HepG2 (cell line): ENCODE measurements around the gene PRKG1. TPM values are rescaled to one million over a fixed set of nuclear protein-coding genes. Genes with fewer than 3 reads are reported as not detected.

Experiments used
- ATAC-seq: fragments of 200-7000 bp; cut with Tn5 transposase; 3 replicates; pipeline ENCODE4 v1.9.1; 2020; ENCODE audit warnings: mild to moderate bottlenecking, moderate library complexity
- BruUV-seq: library from RNA; stranded (reverse); fragments of 400-500 nt; replicated peaks from 2 replicates; lab custom pipeline; 2021; lab: Mats Ljungman, UMichigan
- CTCF ChIA-PET: fragments of 300-600 bp; formaldehyde crosslinking; extraction: SDS; loops from one replicate; lab custom pipeline; 2021; ENCODE audit warnings: low total read pairs, inconsistent platforms, low intra/inter-chr PET ratio; lab: Yijun Ruan, JAX
- POLR2A ChIA-PET: fragments of 350-600 bp; sonication (Branson Sonifier 250); formaldehyde crosslinking; loops from one replicate; lab custom pipeline; 2020; ENCODE audit warnings: antibody characterized with exemption, inconsistent platforms; lab: Yijun Ruan, JAX
- DNase-seq: peaks from one replicate; pipeline ENCODE4 v3.0.0-alpha.2; 2015; ENCODE audit warnings: low spot score
- FAIRE-seq: peaks from 3 replicates; lab custom pipeline; 2011; peaks lifted over from hg19 to GRCh38; lab: Jason Lieb, UNC
- H2AFZ ChIP-seq: one replicate; pipeline ENCODE4 v1.6.1; 2011; ENCODE audit warnings: low read length, inconsistent platforms
- H3K27ac ChIP-seq: fragments of 300-600 bp; 3 replicates; pipeline ENCODE4 v1.8.0; 2011; ENCODE audit warnings: mixed run types, mild to moderate bottlenecking, mixed read lengths, low read length, inconsistent platforms; ENCODE audit not compliant: insufficient read depth; ENCODE audit errors: extremely low read length
- H3K27me3 ChIP-seq, 2 experiments: fragments of 200-600 bp in 1 of 2; 2 replicates in 1 of 2; 3 replicates in 1 of 2; pipeline versions ENCODE4 v1.6.0 to v1.8.0; 2011; ENCODE audit warnings: low read length in 2 of 2, mild to moderate bottlenecking in 2 of 2, moderate library complexity in 2 of 2, inconsistent platforms in 1 of 2; ENCODE audit not compliant: insufficient read depth in 2 of 2, control insufficient read depth in 1 of 2
- H3K36me3 ChIP-seq, 2 experiments: fragments of 200-600 bp in 1 of 2; replicated peaks in 1 of 2; 2 replicates in 1 of 2; 3 replicates in 1 of 2; pipeline versions ENCODE4 v1.5.1 to v1.8.0; 2011; ENCODE audit warnings: low read length in 2 of 2, inconsistent platforms in 1 of 2; ENCODE audit not compliant: insufficient read depth in 2 of 2, control insufficient read depth in 1 of 2
- H3K4me1 ChIP-seq: 2 replicates; pipeline ENCODE4 v1.5.1; 2012; ENCODE audit warnings: low read length, inconsistent platforms; ENCODE audit not compliant: insufficient read depth
- H3K4me2 ChIP-seq: 2 replicates; pipeline ENCODE4 v1.6.0; 2011; ENCODE audit warnings: low read depth, low read length, inconsistent platforms
- H3K4me3 ChIP-seq, 3 experiments: fragments of 200-600 bp in 1 of 3; sonication (generic), shearing (Covaris generic) in 1 of 3; replicated peaks in 1 of 3; 2 replicates each; pipeline ENCODE4 v1.5.1; 2011 to 2016; ENCODE audit warnings: low read length in 3 of 3, inconsistent platforms in 2 of 3, low read depth in 2 of 3, mild to moderate bottlenecking in 2 of 3, control low read depth in 1 of 3, mixed read lengths in 1 of 3; ENCODE audit not compliant: insufficient read depth in 1 of 3
- H3K79me2 ChIP-seq: one replicate; pipeline ENCODE4 v1.6.1; 2011; ENCODE audit warnings: low read length, inconsistent platforms; ENCODE audit not compliant: insufficient read depth
- H3K9ac ChIP-seq: 2 replicates; pipeline ENCODE4 v1.6.0; 2011; ENCODE audit warnings: mild to moderate bottlenecking, low read depth, low read length, inconsistent platforms; ENCODE audit not compliant: insufficient read depth
- H3K9me3 ChIP-seq: 2 replicates; pipeline ENCODE4 v1.5.1; 2012; ENCODE audit warnings: mild to moderate bottlenecking, low read length
- H4K20me1 ChIP-seq: 2 replicates; pipeline ENCODE4 v1.6.0; 2011; ENCODE audit warnings: inconsistent platforms, mild to moderate bottlenecking, low read length, moderate library complexity; ENCODE audit not compliant: insufficient read depth
- GABPB1 ChIP-seq: IDR thresholded peaks from 2 replicates; pipeline ENCODE4 v1.6.1; 2016; ENCODE audit warnings: mild to moderate bottlenecking, missing genetic modification reagents, moderate library complexity, missing compliant biosample characterization
- SP140L ChIP-seq: sonication (generic); formaldehyde crosslinking; IDR thresholded peaks from 2 replicates; pipeline ENCODE4 v1.4.0; 2020; ENCODE audit warnings: missing genetic modification reagents, borderline replicate concordance
- SP5 ChIP-seq: IDR thresholded peaks from 2 replicates; pipeline ENCODE4 v1.6.1; 2016; ENCODE audit warnings: low read depth, borderline replicate concordance
- ZBTB40 ChIP-seq, 2 experiments: fragments of 450-650 bp in 1 of 2; sonication (generic) in 1 of 2; formaldehyde crosslinking in 1 of 2; IDR thresholded peaks; 2 replicates each; pipeline versions ENCODE4 v1.6.1 to v1.8.0; 2016 to 2022; ENCODE audit warnings: antibody characterized with exemption in 1 of 2, mild to moderate bottlenecking in 1 of 2, missing genetic modification reagents in 1 of 2
- ZFP90 ChIP-seq: sonication (generic); formaldehyde crosslinking; IDR thresholded peaks from 2 replicates; pipeline ENCODE4 v1.8.0; 2022; ENCODE audit warnings: missing genetic modification reagents, mild to moderate bottlenecking, inconsistent platforms, borderline replicate concordance
- ZFY ChIP-seq: sonication (generic); formaldehyde crosslinking; IDR thresholded peaks from 2 replicates; pipeline ENCODE4 v1.4.0; 2020; ENCODE audit warnings: missing genetic modification reagents
- ZKSCAN5 ChIP-seq: sonication (generic); formaldehyde crosslinking; IDR thresholded peaks from 2 replicates; pipeline ENCODE4 v1.5.1; 2020; ENCODE audit warnings: mild to moderate bottlenecking, missing genetic modification reagents
- ZNF17 ChIP-seq: sonication (generic); formaldehyde crosslinking; IDR thresholded peaks from 2 replicates; pipeline ENCODE4 v1.5.0; 2020; ENCODE audit warnings: mild to moderate bottlenecking, missing genetic modification reagents
- ZNF260 ChIP-seq: sonication (generic); formaldehyde crosslinking; IDR thresholded peaks from 2 replicates; pipeline ENCODE4 v1.4.0; 2020; ENCODE audit warnings: missing genetic modification reagents, low read depth, mild to moderate bottlenecking, borderline replicate concordance
- ZNF274 ChIP-seq: sonication (generic); formaldehyde crosslinking; IDR thresholded peaks from 2 replicates; pipeline ENCODE4 v1.5.1; 2020; ENCODE audit warnings: mild to moderate bottlenecking, missing genetic modification reagents
- ZNF598 ChIP-seq: sonication (generic); formaldehyde crosslinking; IDR thresholded peaks from 2 replicates; pipeline ENCODE4 v1.5.1; 2020; ENCODE audit warnings: mild to moderate bottlenecking, missing genetic modification reagents, borderline replicate concordance
- WGBS: methylation state at CpG from one replicate; pipeline ENCODE4 v1.1.6; 2017; ENCODE audit warnings: low lambda C conversion rate; 5-methylcytosine and 5-hydroxymethylcytosine counted together
- in situ Hi-C: cut with HindIII; loops from 2 replicates; pipeline ENCODE4 v1.10.0; 2017; ENCODE audit warnings: low pct_unique_long_range_greater_than_20kb; ENCODE audit not compliant: extremely low pct_ligation_motif_present
- intact Hi-C: fragments of 100-400 bp; cut with micrococcal nuclease; formaldehyde crosslinking; loops from one replicate; pipeline ENCODE4 v1.10.0; 2022; ENCODE audit not compliant: unreplicated experiment
- polyA plus RNA-seq, 8 experiments: library from polyadenylated mRNA; depleted of rRNA in 3 of 8; stranded (reverse) in 7 of 8; unstranded in 1 of 8; fragments of >200 nt; fragmentation: Illumina TruSeq in 4 of 8; extraction: Trizol in 4 of 8; gene quantifications; 2 replicates each; pipeline versions ENCODE4 v1.2.1 to v1.2.3, GENCODE V29; 2011 to 2016; ENCODE audit warnings: low read depth in 4 of 8, missing spikeins in 1 of 8, mixed read lengths in 1 of 8; ENCODE audit not compliant: insufficient read depth in 1 of 8
- total RNA-seq, 5 experiments: library from RNA; depleted of rRNA; stranded (reverse); fragments of >200 nt; fragmentation: Illumina TruSeq; extraction: Trizol; gene quantifications; 2 replicates each; pipeline ENCODE4 v1.2.3, GENCODE V29; 2016; ENCODE audit warnings: low read depth in 1 of 5
- TF ChIP-seq, protein P1 (sequence below): sonication (generic); formaldehyde crosslinking; IDR thresholded peaks from 2 replicates; pipeline ENCODE4 v1.4.0; 2020; ENCODE audit warnings: mild to moderate bottlenecking, missing genetic modification reagents

Gene PRKG1
- total and polyA plus RNA-seq, 2 of the 13 experiments (the other 11 are each of a cell fraction or from before 2014, with no cell fraction given) = 0.01 TPM; not detected in 1

DNA sequence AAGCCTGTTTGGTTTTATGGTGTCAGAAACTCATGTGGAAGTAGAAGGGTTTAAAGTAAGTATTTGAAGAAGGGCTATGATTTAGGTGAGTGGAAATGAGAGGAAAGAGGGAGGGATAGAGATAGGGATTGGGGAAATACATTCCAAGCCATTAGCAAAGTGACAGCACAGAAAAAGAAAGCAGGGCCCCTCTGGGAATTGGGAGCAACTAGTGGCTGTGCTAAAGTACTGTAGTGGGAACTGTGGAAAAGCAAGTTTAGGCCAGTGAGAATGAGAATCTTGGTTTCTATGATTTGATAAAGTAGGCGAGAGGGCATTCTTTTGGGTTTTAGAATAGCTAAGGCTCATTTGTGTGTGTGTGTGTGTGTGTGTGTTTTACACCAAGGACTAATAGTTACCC lies 5.0 kb downstream of the PRKG1 start:
- no peaks in the 10 kb centered on the region for H3K36me3 ChIP-seq
- intact Hi-C loops = loop anchor here (5.0 kb wide), 1 partner anchor 67 kb away; no protein-coding TSS in a partner anchor
- WGBS = 7% methylated on average over 1 of the region's 1 CpG
- H3K4me3 ChIP-seq = no peak overlapping the region
- no peak for FAIRE-seq
- no peaks in the 10 kb centered on the region for H4K20me1 ChIP-seq
- no peaks in the 10 kb centered on the region for H3K4me1 ChIP-seq
- DNase-seq = no peak
- H3K9ac ChIP-seq = no peak overlapping the region
- ATAC-seq = no peak
- H3K27ac ChIP-seq = no peak overlapping the region
- in situ Hi-C loops = no loop called here
- no TSS peak for BruUV-seq
- H3K79me2 ChIP-seq = no peaks in the 10 kb centered on the region
- no peak overlapping the region for H2AFZ ChIP-seq
- TF ChIP-seq SP5 (CRISPR knock-in tag) (no peak), SP140L (CRISPR knock-in tag) (no peak), ZKSCAN5 (CRISPR knock-in tag) (no peak), ZNF17 (no peak), ZBTB40 (IDR thresholded peaks at IDR 0.05) (no peak), ZBTB40 (CRISPR knock-in tag; IDR thresholded peaks at IDR 0.05) (no peak), ZNF598 (CRISPR knock-in tag) (no peak), ZNF260 (CRISPR knock-in tag) (no peak), ZFY (no peak), GABPB1 (CRISPR knock-in tag) (no peak), ZFP90 (CRISPR knock-in tag) (no peak), ZNF274 (CRISPR knock-in tag) (no peak)
- TF ChIP-seq, protein P1, sequence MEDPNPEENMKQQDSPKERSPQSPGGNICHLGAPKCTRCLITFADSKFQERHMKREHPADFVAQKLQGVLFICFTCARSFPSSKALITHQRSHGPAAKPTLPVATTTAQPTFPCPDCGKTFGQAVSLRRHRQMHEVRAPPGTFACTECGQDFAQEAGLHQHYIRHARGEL (CRISPR knock-in tag) = no peak
- H3K4me2 ChIP-seq = no peak overlapping the region
- POLR2A ChIA-PET = no interaction called here
- CTCF ChIA-PET = no interaction called here
- no peaks in the 10 kb centered on the region for H3K9me3 ChIP-seq
- peaks cover 0 to 12% of the 10 kb centered on the region in 2 experiments; a peak in 1 of 5 replicates for H3K27me3 ChIP-seq
